Measurements from ENCODE around the gene ATXN7. TPM values are rescaled to one million over a fixed set of nuclear protein-coding genes. Genes with fewer than 3 reads are reported as not detected.
A peak's percentile ranks its signal among the peaks of the same experiment; 100 is the strongest.

The ATXN7 gene
- total RNA-seq, 2 experiments from 2014 or later = 15.2 to 35.2 TPM

DNA sequence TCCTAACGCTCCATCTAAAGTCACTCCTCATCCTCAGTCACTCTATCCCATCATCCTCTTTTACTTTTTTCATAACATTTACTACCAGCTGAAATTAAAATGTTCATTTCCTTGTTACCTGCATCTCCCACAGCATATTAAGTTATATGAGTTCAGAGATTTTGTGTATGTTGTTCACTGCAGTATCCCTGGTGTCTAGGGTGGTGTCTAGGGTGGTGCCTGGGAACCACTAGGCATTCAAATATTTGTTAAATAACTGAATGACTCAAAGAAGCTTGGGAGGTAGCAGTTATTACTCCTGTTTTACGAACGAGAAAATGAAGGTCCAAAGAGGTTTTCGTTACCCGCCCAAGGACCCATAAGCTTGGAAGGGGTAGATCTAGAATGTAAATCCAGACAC, 46.4 kb upstream of the ATXN7 start:
- H3K27ac ChIP-seq (ENCODE audit: low read depth, low read length, poor library complexity, severe bottlenecking) = no peak overlapping the region
- BruUV-seq (replicated peaks) = no TSS peak
- no peak overlapping the region for H3K4me3 ChIP-seq (ENCODE audit: low read depth, low read length, poor library complexity, severe bottlenecking)
- no peaks in the 10 kb centered on the region for H3K4me1 ChIP-seq (ENCODE audit: insufficient read depth, low read length, poor library complexity, severe bottlenecking)
- no peak overlapping the region for H3K4me2 ChIP-seq (ENCODE audit: low read length)
- no peak overlapping the region for H2AFZ ChIP-seq (ENCODE audit: low read length)
- H3K9me2 ChIP-seq (ENCODE audit: insufficient read depth, low read length) = no peaks in the 10 kb centered on the region
- no peak for DNase-seq (ENCODE audit: low spot score)
- CTCF ChIA-PET (ENCODE audit: unreplicated experiment) = no interaction called here
- POLR2A ChIA-PET = interaction anchor here (0.7 to 0.9 kb wide), 2 partner anchors 297 to 897 kb away, joined by 4 read pairs; no protein-coding TSS in a partner anchor
- no peaks in the 10 kb centered on the region for H3K79me2 ChIP-seq (ENCODE audit: insufficient read depth, low read depth, low read length)
- H3K36me3 ChIP-seq (ENCODE audit: insufficient read depth, low read length) = no peaks in the 10 kb centered on the region
- TF ChIP-seq, protein P1, sequence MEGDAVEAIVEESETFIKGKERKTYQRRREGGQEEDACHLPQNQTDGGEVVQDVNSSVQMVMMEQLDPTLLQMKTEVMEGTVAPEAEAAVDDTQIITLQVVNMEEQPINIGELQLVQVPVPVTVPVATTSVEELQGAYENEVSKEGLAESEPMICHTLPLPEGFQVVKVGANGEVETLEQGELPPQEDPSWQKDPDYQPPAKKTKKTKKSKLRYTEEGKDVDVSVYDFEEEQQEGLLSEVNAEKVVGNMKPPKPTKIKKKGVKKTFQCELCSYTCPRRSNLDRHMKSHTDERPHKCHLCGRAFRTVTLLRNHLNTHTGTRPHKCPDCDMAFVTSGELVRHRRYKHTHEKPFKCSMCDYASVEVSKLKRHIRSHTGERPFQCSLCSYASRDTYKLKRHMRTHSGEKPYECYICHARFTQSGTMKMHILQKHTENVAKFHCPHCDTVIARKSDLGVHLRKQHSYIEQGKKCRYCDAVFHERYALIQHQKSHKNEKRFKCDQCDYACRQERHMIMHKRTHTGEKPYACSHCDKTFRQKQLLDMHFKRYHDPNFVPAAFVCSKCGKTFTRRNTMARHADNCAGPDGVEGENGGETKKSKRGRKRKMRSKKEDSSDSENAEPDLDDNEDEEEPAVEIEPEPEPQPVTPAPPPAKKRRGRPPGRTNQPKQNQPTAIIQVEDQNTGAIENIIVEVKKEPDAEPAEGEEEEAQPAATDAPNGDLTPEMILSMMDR (conservative IDR thresholded peaks at IDR 0.05; ENCODE audit: low read length) = no peak
- no peak for TF ChIP-seq EZH2phosphoT487 (IDR thresholded peaks at IDR 0.05; ENCODE audit: borderline replicate concordance, low read depth, low read length)
- H4K20me1 ChIP-seq (ENCODE audit: insufficient read depth, low read length) = no peaks in the 10 kb centered on the region
- H3K9me3 ChIP-seq (ENCODE audit: low read length) = no peaks in the 10 kb centered on the region
- intact Hi-C loops (cut with micrococcal nuclease; ENCODE audit: unreplicated experiment) = no loop called here

DNA sequence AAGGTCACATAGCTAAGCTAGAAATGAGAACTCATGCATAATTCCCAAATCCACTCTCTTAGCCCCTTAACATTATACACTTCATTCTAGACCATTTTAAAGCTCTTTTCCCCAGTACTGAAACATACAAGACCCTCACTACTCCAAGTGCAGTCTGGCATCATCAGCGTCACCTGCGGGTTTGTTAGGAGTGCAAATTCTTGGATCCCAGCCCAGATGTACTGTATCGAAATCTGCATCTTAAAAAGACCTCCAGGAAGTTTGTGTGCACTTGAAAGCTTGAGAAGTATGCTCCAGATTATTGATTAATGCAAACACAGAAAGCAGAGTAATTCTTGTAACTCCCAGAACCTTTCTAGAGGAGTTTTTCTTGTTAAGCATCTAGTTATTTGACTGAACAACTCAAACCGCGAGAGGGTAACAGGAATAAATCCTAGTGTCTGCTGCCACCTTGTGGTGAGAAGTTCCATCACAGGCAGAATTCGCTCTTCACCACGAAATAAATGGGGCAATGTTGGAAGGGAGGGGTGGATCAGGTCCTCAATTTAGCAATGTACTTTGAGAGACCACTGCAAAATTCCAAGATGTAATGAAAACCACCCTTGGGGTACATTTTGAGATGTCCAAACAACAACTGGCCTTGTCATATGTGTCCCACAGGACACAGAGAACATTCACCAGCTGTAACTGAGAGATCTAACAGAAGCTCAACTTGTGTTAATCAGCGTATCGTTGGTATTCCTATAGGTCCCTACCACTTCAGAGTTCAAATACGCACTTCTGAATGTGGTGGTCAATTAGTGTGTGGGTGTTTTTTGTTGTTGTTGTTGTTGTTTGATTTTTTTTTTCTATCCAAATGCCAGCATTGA, 45.2 kb upstream of the ATXN7 start:
- CTCF ChIA-PET (ENCODE audit: unreplicated experiment) = interaction anchor here (0.9 kb wide), 1 partner anchor 466 kb away, joined by 3 read pairs; no protein-coding TSS in a partner anchor
- Histone ChIP-seq H2AFZ (ENCODE audit: low read length) (no peak overlapping the region), H3K27ac (ENCODE audit: low read depth, low read length, poor library complexity, severe bottlenecking) (no peak overlapping the region), H3K79me2 (ENCODE audit: insufficient read depth, low read depth, low read length) (no peaks in the 10 kb centered on the region), H4K20me1 (ENCODE audit: insufficient read depth, low read length) (no peaks in the 10 kb centered on the region), H3K36me3 (ENCODE audit: insufficient read depth, low read length) (no peaks in the 10 kb centered on the region), H3K9me3 (ENCODE audit: low read length) (no peaks in the 10 kb centered on the region), H3K4me3 (ENCODE audit: low read depth, low read length, poor library complexity, severe bottlenecking) (no peak overlapping the region), H3K4me1 (ENCODE audit: insufficient read depth, low read length, poor library complexity, severe bottlenecking) (no peaks in the 10 kb centered on the region), H3K4me2 (ENCODE audit: low read length) (no peak overlapping the region), H3K9me2 (ENCODE audit: insufficient read depth, low read length) (no peaks in the 10 kb centered on the region)
- POLR2A ChIA-PET = interaction anchor here (0.5 to 0.7 kb wide), 2 partner anchors 44 to 295 kb away, joined by 3 read pairs; no protein-coding TSS in a partner anchor
- no TSS peak for BruUV-seq (replicated peaks)
- TF ChIP-seq, protein P1 (conservative IDR thresholded peaks at IDR 0.05; ENCODE audit: low read length) = peak; percentile 93
- no peak for TF ChIP-seq EZH2phosphoT487 (IDR thresholded peaks at IDR 0.05; ENCODE audit: borderline replicate concordance, low read depth, low read length)
- intact Hi-C loops (cut with micrococcal nuclease; ENCODE audit: unreplicated experiment) = loop anchor here (1.0 kb wide), 1 partner anchor 469 kb away; no protein-coding TSS in a partner anchor
- peak; percentile 68 for DNase-seq (ENCODE audit: low spot score)

DNA sequence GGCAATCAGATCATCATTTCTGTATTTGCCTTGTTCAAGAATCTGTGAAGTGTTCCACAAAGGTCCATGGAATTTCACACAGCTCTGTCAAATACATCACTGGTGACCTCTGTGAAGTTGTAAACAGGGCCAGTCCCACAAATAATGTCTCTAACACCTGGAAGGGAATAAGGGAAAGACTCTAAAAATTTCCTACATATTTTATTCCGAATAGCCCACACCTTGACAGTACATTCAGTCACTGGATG, 44.6 kb upstream of the ATXN7 start, which contains the start of gene C3orf49:
C3orf49 (plus strand) TSS at position 149 of the 248 bp plus-strand sequence. CDS start 173 bp downstream, outside the sequence.
- Histone ChIP-seq H3K27ac (ENCODE audit: low read depth, low read length, poor library complexity, severe bottlenecking) (no peak within 1 kb of the TSS), H4K20me1 (ENCODE audit: insufficient read depth, low read length) (no peaks in the 10 kb centered on the region), H3K9me3 (ENCODE audit: low read length) (no peaks in the 10 kb centered on the region), H3K4me3 (ENCODE audit: low read depth, low read length, poor library complexity, severe bottlenecking) (no peak within 1 kb of the TSS), H3K36me3 (ENCODE audit: insufficient read depth, low read length) (no peaks in the 10 kb centered on the region), H3K9me2 (ENCODE audit: insufficient read depth, low read length) (no peaks in the 10 kb centered on the region), H3K4me2 (ENCODE audit: low read length) (no peak within 1 kb of the TSS), H3K79me2 (ENCODE audit: insufficient read depth, low read depth, low read length) (no peaks in the 10 kb centered on the region), H2AFZ (ENCODE audit: low read length) (no peak within 1 kb of the TSS), H3K4me1 (ENCODE audit: insufficient read depth, low read length, poor library complexity, severe bottlenecking) (no peaks in the 10 kb centered on the region)
- ChIA-PET POLR2A (interaction anchor here (0.5 to 0.8 kb wide), 3 partner anchors 38 to 294 kb away, joined by 3 to 4 read pairs (median 3); no protein-coding TSS in a partner anchor), CTCF (ENCODE audit: unreplicated experiment) (interaction anchor here (0.9 kb wide), 1 partner anchor 467 kb away, joined by 3 read pairs; no protein-coding TSS in a partner anchor)
- intact Hi-C loops (cut with micrococcal nuclease; ENCODE audit: unreplicated experiment) = no loop called here
- no peak for TF ChIP-seq EZH2phosphoT487 (IDR thresholded peaks at IDR 0.05; ENCODE audit: borderline replicate concordance, low read depth, low read length)
- TF ChIP-seq, protein P1 (conservative IDR thresholded peaks at IDR 0.05; ENCODE audit: low read length) = no peak
- no TSS peak for BruUV-seq (replicated peaks)
- no peak for DNase-seq (ENCODE audit: low spot score)

All from OCI-LY7 (cell line).